HG02763 (cell line): ENCODE measurements around the gene CPNE2.
"Not testable (repeated sequence)": the region's sequence is repeated elsewhere in the genome, so short reads cannot be mapped to it uniquely, and the experiment has no call there.

Experiments
- ATAC-seq: cut with Tn5 transposase; IDR thresholded peaks from one replicate; pipeline ENCODE4 v1.9.1; 2021; ENCODE audit warnings: mild to moderate bottlenecking, moderate library complexity; ENCODE audit not compliant: unreplicated experiment

The CPNE2 gene

DNA sequence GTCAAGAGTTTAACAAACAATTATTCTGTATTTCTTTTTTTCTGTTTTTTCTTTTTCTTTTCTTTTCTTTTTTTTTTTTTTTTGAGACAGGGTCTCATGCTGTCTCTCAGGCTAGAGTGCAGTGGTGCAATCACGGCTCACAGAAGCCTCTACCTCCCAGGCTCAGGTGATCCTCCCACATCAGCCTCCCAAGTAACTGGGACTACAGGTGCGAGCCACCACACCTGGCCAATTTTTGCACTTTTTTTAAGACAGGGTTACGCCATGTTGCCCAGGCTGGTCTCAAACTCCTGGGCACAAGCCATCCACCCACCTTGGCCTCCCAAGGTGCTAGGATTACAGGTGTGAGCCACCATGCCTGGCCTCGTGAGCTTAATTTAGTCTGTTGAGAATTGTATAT lies 97.1 kb downstream of the CPNE2 start:
- not testable (repeated sequence) for ATAC-seq

DNA sequence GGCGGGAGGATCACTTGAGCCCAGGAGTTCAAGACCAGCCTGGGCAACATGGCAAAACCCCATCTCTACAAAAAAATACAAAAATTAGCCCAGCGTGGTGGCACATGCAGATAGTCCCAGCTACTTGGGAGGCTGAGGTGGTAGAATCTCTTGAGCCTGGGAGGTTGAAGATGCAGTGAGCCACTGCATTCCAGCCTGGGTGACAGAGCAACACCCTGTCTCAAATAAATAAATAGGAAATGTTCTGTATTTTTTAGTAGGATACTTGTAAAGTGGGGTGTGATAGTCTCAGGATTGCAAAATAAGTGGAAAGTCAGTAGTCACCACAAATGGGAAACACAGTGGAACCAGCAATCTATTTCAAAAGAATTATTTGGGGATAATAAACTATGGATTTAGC lies 97.8 kb downstream of the CPNE2 start:
- no peak for ATAC-seq

DNA sequence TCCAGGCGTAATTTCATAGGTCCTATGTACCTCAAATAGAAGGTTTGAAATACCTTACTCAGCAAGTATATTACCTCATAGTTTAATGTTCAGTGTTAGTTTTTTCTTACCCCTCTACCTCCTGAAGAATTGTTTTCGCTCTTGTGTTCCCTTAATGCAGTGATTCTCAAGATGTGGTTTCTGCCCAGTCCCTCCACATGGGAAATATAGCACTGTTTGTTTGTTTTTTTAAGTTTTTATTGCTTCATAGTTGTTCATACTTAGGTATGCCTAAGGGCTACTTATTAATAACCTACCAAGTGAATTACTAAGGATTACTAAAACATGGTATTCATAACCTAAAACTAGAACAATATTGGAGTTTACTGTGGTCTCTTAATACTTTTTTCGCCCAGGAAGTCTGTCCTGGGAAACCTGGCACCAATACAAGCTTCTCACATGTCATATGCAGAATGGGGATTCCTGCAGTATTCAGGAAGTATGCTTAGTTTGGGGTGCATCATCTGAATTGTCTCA lies 98.7 kb downstream of the CPNE2 start:
- no peak for ATAC-seq

DNA sequence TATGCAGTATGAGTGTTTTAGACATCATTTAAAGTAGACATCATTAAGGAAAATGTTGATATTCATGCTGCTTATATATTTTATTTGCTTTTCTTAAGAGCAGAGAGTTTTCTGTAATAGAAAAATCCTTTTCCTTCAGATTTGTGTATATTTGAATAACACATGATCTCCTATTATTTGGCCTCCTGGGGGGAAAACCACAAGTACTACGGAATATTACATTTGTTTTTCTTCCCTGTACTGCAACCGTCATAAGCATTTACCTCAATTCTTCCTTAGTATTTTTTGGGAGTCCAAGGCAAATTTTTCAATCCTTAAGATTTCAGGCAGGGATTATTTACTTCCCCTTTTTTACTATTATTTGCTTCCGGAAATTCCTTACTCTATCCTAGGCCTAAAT lies 99.8 kb downstream of the CPNE2 start:
- no peak for ATAC-seq

DNA sequence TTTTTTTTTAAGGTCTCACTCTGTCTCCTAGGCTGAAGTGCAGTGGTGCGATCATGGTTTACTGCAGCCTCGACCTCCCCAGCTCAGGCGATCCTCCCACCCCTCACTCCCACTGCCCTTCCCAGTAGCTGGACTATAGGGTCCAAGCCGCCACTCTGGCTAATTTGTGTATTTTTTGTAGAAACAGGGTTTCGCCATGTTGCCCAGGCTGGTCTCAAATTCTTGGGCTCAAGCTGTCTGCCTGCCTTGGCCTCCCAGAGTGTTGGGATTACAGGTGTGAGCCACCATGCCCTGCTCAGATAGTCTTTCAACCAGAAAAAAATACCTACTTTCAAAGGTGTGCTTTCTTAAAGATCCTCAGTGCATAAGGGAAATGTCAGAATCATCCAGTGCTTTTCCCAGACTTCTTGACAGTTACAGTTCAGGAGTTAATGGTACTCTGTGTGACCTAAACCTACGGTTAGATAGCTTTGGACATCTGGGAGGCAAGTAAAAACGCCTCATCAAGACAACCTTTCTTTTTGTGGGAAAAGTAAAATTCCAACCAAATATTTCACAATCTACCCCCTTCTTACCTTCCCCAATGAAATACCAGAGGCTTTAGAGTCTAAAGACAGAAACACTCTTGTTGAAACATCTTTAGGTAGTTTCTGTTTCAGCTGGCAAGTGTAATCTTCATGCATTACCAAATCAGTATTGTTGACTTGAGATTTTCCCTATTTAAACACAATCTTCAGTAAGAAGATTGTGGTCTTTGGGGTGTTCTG lies 100.5 kb downstream of the CPNE2 start:
- ATAC-seq: no peak

DNA sequence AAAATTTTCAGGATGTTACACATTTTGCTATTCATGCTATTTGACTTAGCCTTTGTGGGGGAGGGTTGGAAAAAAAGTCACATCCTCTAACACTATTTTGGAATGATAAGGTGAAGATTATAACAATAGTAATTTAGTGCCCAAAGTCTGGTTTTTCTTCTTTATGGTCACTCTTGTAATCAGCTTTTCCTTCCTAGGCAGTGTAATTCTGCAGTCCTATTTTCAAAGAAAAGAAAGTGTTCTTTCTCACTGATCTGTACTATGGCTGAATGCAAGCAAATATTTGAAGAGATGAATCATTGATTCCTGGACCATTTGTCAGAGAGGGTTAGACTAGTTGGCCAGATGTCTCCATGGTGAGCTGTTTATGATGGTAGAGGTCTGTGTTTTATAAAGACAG lies 102.1 kb downstream of the CPNE2 start:
- ATAC-seq: no peak

DNA sequence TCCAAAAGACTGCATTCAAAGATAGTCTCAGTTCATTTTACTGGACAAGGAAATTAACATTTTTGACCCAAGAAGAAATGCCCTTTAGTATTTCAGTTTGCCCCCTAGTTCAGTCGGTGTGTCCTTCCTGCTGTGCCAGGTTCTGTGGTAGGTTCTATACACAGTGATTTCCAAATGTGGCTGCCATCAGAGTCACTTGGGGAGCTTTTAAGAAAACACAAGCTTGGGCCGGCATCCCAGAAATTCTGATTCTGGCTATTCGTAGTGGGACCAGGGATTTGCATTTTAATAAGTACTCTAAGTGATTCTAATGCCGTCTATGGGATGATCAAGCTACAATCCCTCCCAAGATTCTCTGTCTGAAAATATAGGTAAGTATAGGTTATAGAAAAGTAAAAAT lies 103.9 kb downstream of the CPNE2 start:
- no peak for ATAC-seq

DNA sequence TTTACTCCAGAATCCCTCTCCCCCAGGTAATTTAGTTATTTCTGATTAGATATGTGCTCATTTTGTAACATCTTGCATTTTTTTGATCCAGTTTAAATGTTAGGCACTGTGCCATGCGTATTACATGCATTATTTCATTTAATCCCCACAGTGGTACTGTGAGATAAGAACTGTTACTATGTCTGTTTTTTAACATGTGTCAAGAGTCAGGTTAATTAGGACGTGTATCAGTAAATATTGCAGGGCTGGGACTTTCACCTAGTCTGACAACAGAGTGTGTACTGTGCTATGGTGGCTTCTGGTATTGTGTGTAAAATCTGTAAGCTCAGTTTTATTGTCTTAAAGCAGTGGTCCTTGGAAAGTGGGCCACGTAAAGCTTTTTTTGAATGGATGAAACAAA lies 104.4 kb downstream of the CPNE2 start:
- no peak for ATAC-seq
